Ecto neural progenitor cell (in vitro differentiated cells): ENCODE results near the gene TAX1BP1.

Experiments used
- DNase-seq: peaks from one replicate; pipeline ENCODE4 v3.0.0-alpha.2; 2018; ENCODE audit warnings: low spot score

TAX1BP1 gene

DNA sequence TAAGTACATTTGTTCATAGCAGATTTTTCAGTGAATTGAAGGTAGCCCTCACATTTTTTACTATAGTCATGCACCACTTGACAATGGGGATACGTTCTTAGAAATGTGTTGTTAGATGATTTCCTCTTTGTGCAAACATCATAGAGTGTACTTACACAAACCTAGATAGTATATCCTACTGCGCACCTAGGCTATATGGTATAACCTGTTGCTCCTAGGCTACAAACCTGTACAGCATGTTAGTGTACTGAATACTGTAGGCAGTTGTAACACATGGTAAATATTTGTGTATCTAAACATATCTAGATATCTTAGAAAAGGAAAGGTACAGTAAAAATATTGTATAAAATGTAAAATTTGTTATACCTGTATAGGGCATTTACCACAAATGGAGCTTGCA, 41.2 kb downstream of the TAX1BP1 start:
- no peak for DNase-seq

GRCh38 chr7:27782849-27783248, 42.9 kb downstream of the TAX1BP1 start:
- no peak for DNase-seq

DNA sequence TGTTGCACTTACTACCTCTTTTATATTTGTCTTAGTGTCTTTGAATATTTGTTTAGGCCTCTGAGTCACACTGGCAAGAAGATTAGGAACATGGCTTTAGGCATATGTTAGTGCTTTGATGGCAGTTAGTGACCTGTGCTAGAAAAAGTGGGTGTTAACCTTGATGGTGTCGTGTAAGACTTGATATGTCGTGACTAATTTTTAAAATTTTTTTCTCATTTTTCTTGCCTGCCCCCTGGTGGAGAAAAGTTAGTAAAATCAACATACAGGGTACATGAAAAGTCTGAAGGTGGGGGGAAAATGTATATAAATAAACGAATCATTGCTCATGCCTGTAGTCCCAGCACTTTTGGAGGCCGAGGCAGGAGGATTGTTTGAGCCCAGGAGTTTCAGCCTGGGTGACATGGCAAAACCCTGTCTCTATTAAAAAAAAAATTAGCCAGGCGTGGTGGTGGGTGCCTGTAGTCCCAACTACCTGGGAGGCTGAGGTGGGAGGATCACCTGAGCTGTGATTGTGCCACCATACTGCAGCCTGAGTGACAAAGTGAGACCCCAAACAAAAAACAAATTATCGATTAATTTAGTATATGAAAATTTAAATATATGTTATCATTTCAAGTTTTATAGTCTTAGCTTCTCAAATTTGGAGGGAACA, 44.6 kb downstream of the TAX1BP1 start:
- DNase-seq: no peak

- no peak for DNase-seq
Measured at GRCh38 chr7:27788437-27788836, 48.5 kb downstream of the TAX1BP1 start.

GRCh38 chr7:27793780-27794179, 53.8 kb downstream of the TAX1BP1 start:
- DNase-seq: no peak

DNA sequence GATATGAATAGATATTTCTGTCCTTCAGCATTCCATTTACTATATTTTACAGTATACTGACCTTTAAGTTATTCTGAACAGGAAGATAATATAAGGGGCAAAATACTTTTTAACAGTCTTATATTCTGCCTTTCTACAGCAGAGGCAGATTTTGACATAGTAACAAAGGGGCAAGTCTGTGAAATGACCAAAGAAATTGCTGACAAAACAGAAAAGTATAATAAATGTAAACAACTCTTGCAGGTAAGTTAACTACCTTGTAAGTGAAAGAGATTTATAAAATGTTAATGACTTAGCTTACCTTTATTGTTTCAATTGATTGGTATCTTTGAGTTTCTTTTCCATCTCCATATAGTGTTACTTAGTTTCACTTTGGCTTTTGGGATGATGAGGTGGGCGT, 56.0 kb downstream of the TAX1BP1 start:
- no peak for DNase-seq

- no peak for DNase-seq
Measured at GRCh38 chr7:27799212-27799611, 59.2 kb downstream of the TAX1BP1 start.

DNA sequence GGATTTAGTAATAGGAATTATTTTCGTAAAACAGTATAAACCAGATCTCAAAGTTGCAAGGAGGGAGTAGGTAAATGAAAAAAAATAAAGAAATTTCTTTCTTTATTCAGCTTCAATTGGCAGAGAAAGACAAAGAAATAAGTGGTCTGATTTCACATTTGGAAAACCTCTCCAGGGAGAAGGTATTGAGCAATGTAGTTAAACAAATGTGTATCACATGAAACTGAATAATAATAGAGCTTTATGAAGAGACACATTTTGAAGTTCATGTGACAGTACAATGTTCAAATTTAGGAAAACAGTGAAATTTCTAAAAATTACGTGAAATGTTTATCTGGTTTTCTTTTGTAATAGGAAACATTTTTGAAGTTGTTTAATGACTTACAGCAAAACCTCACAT, 63.0 kb downstream of the TAX1BP1 start:
- DNase-seq: no peak

DNA sequence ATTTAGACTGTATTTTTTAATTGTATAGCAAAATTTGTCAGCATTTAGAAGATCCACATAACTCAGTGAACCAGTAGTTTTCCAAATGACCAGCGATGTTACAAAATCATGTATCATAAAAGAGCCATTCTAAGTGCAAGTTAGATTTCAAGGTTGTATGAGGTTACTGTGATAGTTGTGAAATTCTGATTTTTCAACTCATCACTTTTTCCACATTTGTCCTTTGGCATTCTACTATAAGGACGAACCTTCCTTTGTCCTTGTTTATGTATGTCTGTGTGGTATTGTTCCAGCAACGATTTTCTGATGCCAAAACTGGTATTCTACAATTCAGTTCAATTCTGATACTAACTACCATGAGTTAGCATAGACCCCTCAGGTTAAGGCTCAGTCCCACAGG, 64.2 kb downstream of the TAX1BP1 start:
- no peak for DNase-seq

GRCh38 chr7:27808626-27809025, 68.7 kb downstream of the TAX1BP1 start:
- DNase-seq: no peak

- no peak for DNase-seq
Measured at GRCh38 chr7:27810186-27810585, 70.2 kb downstream of the TAX1BP1 start.

GRCh38 chr7:27812706-27813105, 72.7 kb downstream of the TAX1BP1 start:
- no peak for DNase-seq

- no peak for DNase-seq
Measured at GRCh38 chr7:27822245-27822644, 82.3 kb downstream of the TAX1BP1 start.

- no peak for DNase-seq
Measured at GRCh38 chr7:27825891-27826290, 85.9 kb downstream of the TAX1BP1 start.

GRCh38 chr7:27826357-27826756, 86.4 kb downstream of the TAX1BP1 start:
- no peak for DNase-seq

- DNase-seq: no peak
Measured at GRCh38 chr7:27834179-27834921, 94.4 kb downstream of the TAX1BP1 start.

DNA sequence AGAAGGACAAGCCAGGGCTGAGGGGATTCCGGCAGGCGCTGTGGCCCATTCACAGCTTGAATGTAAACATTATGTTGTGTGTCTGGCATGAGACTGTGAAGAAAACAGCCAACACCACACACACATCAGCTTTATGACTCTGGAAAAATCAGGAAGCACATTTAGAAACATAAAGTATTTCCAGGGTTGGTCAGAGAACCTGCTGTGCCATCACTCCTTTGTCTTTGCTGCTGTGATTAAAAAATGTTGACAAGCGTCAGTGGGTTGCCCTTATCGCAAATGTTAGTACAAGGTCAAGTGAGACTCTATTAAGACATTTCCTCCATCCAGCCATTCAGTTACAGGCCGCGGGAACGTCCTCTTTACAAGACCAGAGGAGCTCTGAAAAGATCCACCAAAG, 95.4 kb downstream of the TAX1BP1 start:
- no peak for DNase-seq

DNA sequence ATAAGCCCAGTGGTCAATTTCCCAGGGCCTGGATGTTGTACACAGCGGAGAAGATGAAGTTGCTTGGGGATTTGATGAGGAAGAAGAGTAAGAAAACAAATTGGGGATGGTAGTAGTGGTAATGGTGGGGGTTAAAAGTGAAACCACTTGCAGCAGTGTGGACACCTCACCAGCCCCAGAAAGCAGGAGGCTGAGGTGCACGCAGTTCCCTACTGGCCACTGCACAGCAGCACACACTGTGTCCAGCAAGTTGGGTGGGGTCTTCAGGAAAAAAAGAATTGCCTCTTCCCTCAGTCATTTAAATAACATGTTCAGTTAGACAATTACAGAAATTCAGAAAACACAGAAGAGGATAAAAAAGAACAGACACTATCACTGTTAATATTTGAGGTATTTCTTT, 96.6 kb downstream of the TAX1BP1 start:
- no peak for DNase-seq

GRCh38 chr7:27839099-27839498, 99.1 kb downstream of the TAX1BP1 start:
- DNase-seq: no peak

GRCh38 chr7:27840313-27840712, 100.4 kb downstream of the TAX1BP1 start:
- DNase-seq: no peak

- DNase-seq: no peak
Measured at GRCh38 chr7:27840760-27841364, 100.9 kb downstream of the TAX1BP1 start.

GRCh38 chr7:27842094-27842692, 102.2 kb downstream of the TAX1BP1 start:
- no peak for DNase-seq

- peak; percentile 65 for DNase-seq
Measured at GRCh38 chr7:27842851-27843250, 102.9 kb downstream of the TAX1BP1 start.
